Testis (tissue), 2 donors: ENCODE data around the gene TBC1D5.

Experiments
- CTCF ChIP-seq, 3 experiments: fragments of 450-650 bp in 2 of 3; fragments of 200-600 bp in 1 of 3; sonication (generic) in 1 of 3; IDR thresholded peaks; one replicate each; pipeline ENCODE4 v1.5.1; 2016 to 2019; ENCODE audit warnings: antibody characterized with exemption in 3 of 3, mild to moderate bottlenecking in 2 of 3, moderate library complexity in 1 of 3
- POLR2A ChIP-seq: fragments of 450-650 bp; IDR thresholded peaks from one replicate; pipeline ENCODE4 v1.6.1; 2017; ENCODE audit warnings: antibody characterized with exemption, mild to moderate bottlenecking, moderate library complexity

GRCh38 chr3:17116007-17116600 lies 626.3 kb downstream of the TBC1D5 start:
- TF ChIP-seq CTCF (IDR thresholded peaks at IDR 0.05) = no peak
- TF ChIP-seq POLR2A = no peak
